Vagina (tissue), 2 donors: ENCODE results near the gene KLHDC9.

Experiments used
- POLR2A ChIP-seq, 2 donors: fragments of 450-650 bp; IDR thresholded peaks; one replicate each; pipeline ENCODE4 v1.6.1; 2017; ENCODE audit warnings: antibody characterized with exemption in 2 of 2, mild to moderate bottlenecking in 2 of 2, moderate library complexity in 2 of 2
- POLR2AphosphoS5 ChIP-seq, 2 donors: sonication (generic); formaldehyde crosslinking; IDR thresholded peaks; one replicate each; pipeline ENCODE4 v1.9.0; 2017; ENCODE audit warnings: antibody characterized with exemption in 2 of 2, mild to moderate bottlenecking in 2 of 2, low read depth in 1 of 2; ENCODE audit not compliant: insufficient read depth in 1 of 2

- no peak for TF ChIP-seq POLR2AphosphoS5 (IDR thresholded peaks at IDR 0.05; ENCODE audit: insufficient read depth in 1 of 2, low read depth in 1 of 2)
- no peak for TF ChIP-seq POLR2A (IDR thresholded peaks at IDR 0.05)
Measured at GRCh38 chr1:161099090-161099802, 1.1 kb downstream of the KLHDC9 start.
